IPS-20b (cell line): ENCODE measurements around the gene MDK.
A peak's percentile ranks its signal among the peaks of the same experiment; 100 is the strongest.

ENCODE experiments used
- H3K27ac ChIP-seq: one replicate; pipeline ENCODE4 v1.5.1; 2013; ENCODE audit warnings: low read length
- H3K27me3 ChIP-seq: 2 replicates; pipeline ENCODE4 v1.6.1; 2013; ENCODE audit warnings: mild to moderate bottlenecking, low read length, inconsistent platforms; ENCODE audit not compliant: insufficient read depth
- H3K36me3 ChIP-seq: 2 replicates; pipeline ENCODE4 v1.6.1; 2013; ENCODE audit warnings: low read depth, mild to moderate bottlenecking, inconsistent platforms, low read length, moderate library complexity; ENCODE audit not compliant: insufficient read depth
- H3K4me1 ChIP-seq: 2 replicates; pipeline ENCODE4 v1.6.1; 2013; ENCODE audit warnings: mild to moderate bottlenecking, control low read depth, inconsistent platforms, low read length, moderate library complexity; ENCODE audit not compliant: insufficient read depth
- H3K4me3 ChIP-seq: 2 replicates; pipeline ENCODE4 v1.5.1; 2013; ENCODE audit warnings: mild to moderate bottlenecking, low read length, inconsistent platforms
- H3K9ac ChIP-seq: 2 replicates; pipeline ENCODE4 v1.6.1; 2013; ENCODE audit warnings: low read depth, mild to moderate bottlenecking, inconsistent platforms, low read length, moderate library complexity
- H3K9me3 ChIP-seq: 2 replicates; pipeline ENCODE4 v1.6.1; 2013; ENCODE audit warnings: mild to moderate bottlenecking, low read depth, low read length, inconsistent platforms; ENCODE audit not compliant: insufficient read depth

Gene MDK

GRCh38 chr11:46350695-46351094 lies 30.8 kb upstream of the MDK start:
- H3K27me3 ChIP-seq = peaks cover 13% of the 10 kb centered on the region
- H3K9me3 ChIP-seq = no peaks in the 10 kb centered on the region
- H3K4me1 ChIP-seq = peaks cover 32% of the 10 kb centered on the region
- no peak overlapping the region for H3K27ac ChIP-seq
- H3K9ac ChIP-seq = no peak overlapping the region; the same call in 1 of the 2 replicates
- H3K36me3 ChIP-seq = peaks cover 11% of the 10 kb centered on the region; the same call in 1 of the 2 replicates
- no peak overlapping the region for H3K4me3 ChIP-seq

GRCh38 chr11:46351148-46351547 lies 30.3 kb upstream of the MDK start:
- Histone ChIP-seq H3K4me1 (peaks cover 32% of the 10 kb centered on the region), H3K27ac (no peak overlapping the region), H3K9ac (no peak overlapping the region), H3K36me3 (peaks cover 12% of the 10 kb centered on the region; the same call in 1 of the 2 replicates), H3K9me3 (no peaks in the 10 kb centered on the region), H3K27me3 (peaks cover 9% of the 10 kb centered on the region), H3K4me3 (no peak overlapping the region)

- Histone ChIP-seq H3K27ac (no peak overlapping the region), H3K27me3 (peaks cover 4% of the 10 kb centered on the region), H3K36me3 (peaks cover 16% of the 10 kb centered on the region; the same call in 1 of the 2 replicates), H3K9ac (no peak overlapping the region; the same call in 1 of the 2 replicates), H3K4me1 (peaks cover 32% of the 10 kb centered on the region), H3K9me3 (no peaks in the 10 kb centered on the region), H3K4me3 (no peak overlapping the region)
Observed at GRCh38 chr11:46351606-46352005, 29.9 kb upstream of the MDK start.

- Histone ChIP-seq H3K9me3 (no peaks in the 10 kb centered on the region), H3K4me1 (peaks cover 33% of the 10 kb centered on the region), H3K9ac (peak overlapping the region; percentile 0; the same call in 1 of the 2 replicates), H3K36me3 (peaks cover 17% of the 10 kb centered on the region; the same call in 1 of the 2 replicates), H3K27me3 (no peaks in the 10 kb centered on the region), H3K4me3 (no peak overlapping the region), H3K27ac (peak overlapping the region; percentile 18)
Observed at GRCh38 chr11:46352063-46352841, 29.2 kb upstream of the MDK start.

GRCh38 chr11:46353698-46354097 lies 27.8 kb upstream of the MDK start:
- H3K27me3 ChIP-seq = no peaks in the 10 kb centered on the region
- peaks cover 17% of the 10 kb centered on the region; the same call in 1 of the 2 replicates for H3K36me3 ChIP-seq
- no peaks in the 10 kb centered on the region for H3K9me3 ChIP-seq
- peaks cover 25% of the 10 kb centered on the region for H3K4me1 ChIP-seq
- no peak overlapping the region for H3K4me3 ChIP-seq
- H3K9ac ChIP-seq = no peak overlapping the region
- H3K27ac ChIP-seq = no peak overlapping the region

GRCh38 chr11:46356924-46357482 lies 24.5 kb upstream of the MDK start:
- H3K36me3 ChIP-seq = peaks cover 17% of the 10 kb centered on the region; the same call in 1 of the 2 replicates
- H3K4me3 ChIP-seq = no peak overlapping the region
- no peak overlapping the region for H3K27ac ChIP-seq
- peaks cover 17% of the 10 kb centered on the region; the same call in 1 of the 2 replicates for H3K4me1 ChIP-seq
- no peaks in the 10 kb centered on the region for H3K27me3 ChIP-seq
- H3K9me3 ChIP-seq = no peaks in the 10 kb centered on the region
- no peak overlapping the region for H3K9ac ChIP-seq

- H3K36me3 ChIP-seq = peaks cover 17% of the 10 kb centered on the region; the same call in 1 of the 2 replicates
- H3K4me1 ChIP-seq = peaks cover 16% of the 10 kb centered on the region; the same call in 1 of the 2 replicates
- H3K27ac ChIP-seq = no peak overlapping the region
- no peak overlapping the region for H3K9ac ChIP-seq
- H3K27me3 ChIP-seq = no peaks in the 10 kb centered on the region
- H3K9me3 ChIP-seq = no peaks in the 10 kb centered on the region
- no peak overlapping the region for H3K4me3 ChIP-seq
Observed at GRCh38 chr11:46357483-46357936, 24.0 kb upstream of the MDK start.

- H3K9ac ChIP-seq = no peak overlapping the region
- H3K36me3 ChIP-seq = peaks cover 6% of the 10 kb centered on the region; the same call in 1 of the 2 replicates
- peaks cover 16% of the 10 kb centered on the region; the same call in 1 of the 2 replicates for H3K4me1 ChIP-seq
- no peaks in the 10 kb centered on the region for H3K9me3 ChIP-seq
- H3K27ac ChIP-seq = no peak overlapping the region
- H3K27me3 ChIP-seq = no peaks in the 10 kb centered on the region
- H3K4me3 ChIP-seq = no peak overlapping the region
Observed at GRCh38 chr11:46359953-46360352, 21.5 kb upstream of the MDK start.

GRCh38 chr11:46360878-46361277 lies 20.6 kb upstream of the MDK start:
- Histone ChIP-seq H3K4me1 (peaks cover 16% of the 10 kb centered on the region; the same call in 1 of the 2 replicates), H3K9me3 (no peaks in the 10 kb centered on the region), H3K27me3 (no peaks in the 10 kb centered on the region), H3K27ac (peak overlapping the region; percentile 0), H3K36me3 (peaks cover 6% of the 10 kb centered on the region; the same call in 1 of the 2 replicates), H3K4me3 (no peak overlapping the region), H3K9ac (peak overlapping the region; percentile 37; the same call in 1 of the 2 replicates)

- Histone ChIP-seq H3K4me1 (peaks cover 16% of the 10 kb centered on the region; the same call in 1 of the 2 replicates), H3K27ac (peak overlapping the region; percentile 0), H3K9me3 (no peaks in the 10 kb centered on the region), H3K9ac (peak overlapping the region; percentile 37; the same call in 1 of the 2 replicates), H3K36me3 (peaks cover 1% of the 10 kb centered on the region; the same call in 1 of the 2 replicates), H3K27me3 (no peaks in the 10 kb centered on the region), H3K4me3 (no peak overlapping the region)
Observed at GRCh38 chr11:46361283-46362155, 19.9 kb upstream of the MDK start.
